Measurements from ENCODE around the gene AP1S3.
"Not testable (repeated sequence)": the region's sequence is repeated elsewhere in the genome, so short reads cannot be mapped to it uniquely, and the experiment has no call there.

AP1S3 gene

GRCh38 chr2:223837287-223838061 lies at the start of gene AP1S3:
TSS of gene AP1S3 (minus strand) at chr2:223837582. CDS start at chr2:223837450, 132 bp downstream.
- DNase-seq (ENCODE audit: low read depth, low spot score) = peak; percentile 31

GRCh38 chr2:223887127-223887526 lies 49.7 kb upstream of the AP1S3 start:
- no peak for DNase-seq (ENCODE audit: low read depth, low spot score)

- no peak for DNase-seq (ENCODE audit: low read depth, low spot score)
Observed at GRCh38 chr2:223886726-223887125, 49.3 kb upstream of the AP1S3 start.

- DNase-seq (ENCODE audit: low read depth, low spot score) = no peak
Observed at GRCh38 chr2:223884399-223884798, 47.0 kb upstream of the AP1S3 start.

DNA sequence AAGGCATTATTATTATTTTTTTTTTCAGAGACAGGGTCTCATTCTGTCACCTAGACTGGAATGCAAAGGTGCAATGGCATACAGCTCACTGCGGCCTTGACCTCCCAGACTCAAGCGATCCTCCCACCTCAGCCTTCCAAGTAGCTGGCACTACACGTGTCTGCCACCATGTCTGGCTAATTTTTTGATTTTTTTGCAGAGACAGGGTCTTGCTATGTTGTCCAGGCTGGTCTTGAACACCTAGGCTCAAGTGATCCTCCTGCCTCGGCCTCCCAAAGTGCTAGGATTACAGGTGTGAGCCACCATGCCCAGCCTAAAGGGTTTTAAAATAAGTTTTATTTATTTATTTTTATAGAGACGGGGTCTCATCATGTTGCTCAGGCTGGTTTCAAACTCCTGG lies 45.3 kb upstream of the AP1S3 start:
- DNase-seq (ENCODE audit: low read depth, low spot score) = no peak

DNA sequence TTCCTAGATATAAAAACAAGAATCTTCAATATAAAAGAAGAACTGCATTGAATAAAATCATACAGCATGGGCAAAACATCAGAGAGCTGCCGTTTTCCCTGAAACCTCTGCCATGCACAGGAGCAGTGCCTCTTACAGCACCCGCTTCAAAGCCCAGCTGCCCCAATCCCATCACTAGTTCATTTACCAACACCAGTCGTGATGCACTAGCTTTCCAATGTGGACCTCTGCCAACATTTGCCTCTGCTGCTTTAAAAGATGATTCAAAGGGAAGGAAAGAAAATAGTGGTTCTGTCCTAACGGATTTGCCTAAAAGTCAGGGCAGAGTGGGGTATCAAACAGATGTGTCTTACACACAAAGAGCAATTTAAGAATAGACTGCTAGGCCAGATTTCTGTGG lies 43.4 kb upstream of the AP1S3 start:
- DNase-seq (ENCODE audit: low read depth, low spot score) = no peak

DNA sequence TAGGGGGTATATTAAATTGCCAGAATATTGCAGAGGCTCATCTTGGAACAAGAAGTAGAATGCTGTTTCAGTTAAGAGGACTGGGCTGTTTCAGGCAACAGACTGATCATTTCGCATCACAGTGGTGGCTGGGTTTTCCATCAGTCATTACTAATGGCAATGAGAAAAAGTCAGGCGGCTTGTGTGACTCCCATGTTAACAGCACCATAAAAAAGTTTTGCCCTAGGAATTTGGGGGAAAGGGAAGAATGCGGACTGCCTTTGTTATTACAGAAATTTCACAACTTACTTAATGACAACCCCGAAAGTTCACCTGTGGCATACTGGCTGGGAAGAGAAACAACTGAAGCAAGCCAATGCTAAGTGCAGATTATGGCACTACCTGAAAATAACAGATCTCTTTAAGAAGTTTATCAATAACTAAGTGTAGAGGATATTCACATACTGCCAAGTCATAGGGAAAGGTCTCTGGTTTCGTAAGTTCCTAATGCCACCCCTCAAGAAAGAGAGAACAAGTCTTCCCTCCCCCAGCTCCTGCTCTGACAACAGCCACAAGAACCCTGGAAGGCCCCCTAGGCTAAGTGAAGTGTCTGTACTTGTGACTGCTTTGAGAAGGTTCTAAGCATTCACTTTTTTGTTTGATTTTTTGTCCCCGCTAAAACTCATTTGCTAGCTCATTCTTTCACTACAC lies 40.5 kb upstream of the AP1S3 start:
- DNase-seq (ENCODE audit: low read depth, low spot score) = no peak

- no peak for DNase-seq (ENCODE audit: low read depth, low spot score)
Observed at GRCh38 chr2:223873672-223874071, 36.3 kb upstream of the AP1S3 start.

DNA sequence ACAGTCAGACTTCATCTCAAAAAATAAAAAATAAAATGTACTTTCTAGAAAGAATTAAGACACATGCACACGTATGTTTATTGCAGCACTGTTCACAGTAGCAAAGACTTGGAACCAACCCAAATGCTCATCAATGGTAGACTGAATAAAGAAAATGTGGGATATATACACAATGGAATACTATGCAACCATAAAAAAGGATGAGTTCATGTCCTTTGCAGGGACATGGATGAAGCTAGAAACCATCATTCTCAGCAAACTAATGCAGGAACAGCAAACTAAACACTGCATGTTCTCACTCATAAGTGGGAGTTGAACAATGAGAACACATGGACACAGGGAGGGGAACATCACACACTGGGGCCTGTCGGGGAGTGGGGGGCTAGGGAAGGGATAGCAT lies 35.4 kb upstream of the AP1S3 start:
- not testable (repeated sequence) for DNase-seq (ENCODE audit: low read depth, low spot score)

GRCh38 chr2:223871661-223872060 lies 34.3 kb upstream of the AP1S3 start:
- not testable (repeated sequence) for DNase-seq (ENCODE audit: low read depth, low spot score)

DNA sequence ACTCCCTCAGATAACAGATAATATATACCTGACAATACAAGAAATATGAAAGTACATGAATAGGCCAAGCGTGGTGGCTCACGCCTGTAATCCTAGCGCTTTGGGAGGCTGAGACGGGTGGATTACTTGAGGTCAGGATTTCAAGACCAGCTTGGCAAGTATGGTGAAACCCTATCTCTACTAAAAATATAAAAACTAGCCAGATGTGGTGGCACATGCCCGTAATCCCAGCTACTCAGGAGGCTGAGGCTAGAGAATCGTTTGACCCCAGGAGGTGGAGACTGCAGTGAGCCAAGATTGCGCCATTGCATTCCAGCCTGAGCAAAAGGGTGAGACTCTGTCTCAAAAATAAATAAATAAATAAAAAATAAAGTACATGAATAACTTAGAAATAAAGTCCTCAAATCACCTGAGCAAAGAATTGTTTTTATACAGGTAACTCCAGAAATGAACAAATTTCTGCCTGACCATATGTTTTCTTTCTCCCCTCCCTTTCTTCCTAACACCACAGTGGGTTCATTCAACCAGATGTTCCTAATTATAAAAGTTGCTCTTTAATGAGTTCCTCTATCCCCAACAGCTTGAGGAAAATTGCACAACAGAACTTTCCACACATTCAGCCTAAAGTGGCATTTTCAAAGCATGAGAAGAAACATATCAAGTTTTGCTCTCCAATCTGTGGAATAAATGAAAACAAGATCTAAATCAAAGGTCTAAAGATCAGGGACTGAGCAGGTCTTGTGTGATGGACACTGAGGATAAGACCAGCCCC lies 33.6 kb upstream of the AP1S3 start:
- DNase-seq (ENCODE audit: low read depth, low spot score) = no peak

- no peak for DNase-seq (ENCODE audit: low read depth, low spot score)
Observed at GRCh38 chr2:223868005-223868404, 30.6 kb upstream of the AP1S3 start.

GRCh38 chr2:223865907-223866508 lies 28.6 kb upstream of the AP1S3 start:
- no peak for DNase-seq (ENCODE audit: low read depth, low spot score)

GRCh38 chr2:223865124-223865523 lies 27.7 kb upstream of the AP1S3 start:
- no peak for DNase-seq (ENCODE audit: low read depth, low spot score)

- DNase-seq (ENCODE audit: low read depth, low spot score) = no peak
Observed at GRCh38 chr2:223863491-223863890, 26.1 kb upstream of the AP1S3 start.

GRCh38 chr2:223860809-223861738 lies 23.7 kb upstream of the AP1S3 start:
- DNase-seq (ENCODE audit: low read depth, low spot score) = no peak

GRCh38 chr2:223859070-223859469 lies 21.7 kb upstream of the AP1S3 start:
- DNase-seq (ENCODE audit: low read depth, low spot score) = no peak

- DNase-seq (ENCODE audit: low read depth, low spot score) = no peak
Observed at GRCh38 chr2:223856584-223856983, 19.2 kb upstream of the AP1S3 start.

DNA sequence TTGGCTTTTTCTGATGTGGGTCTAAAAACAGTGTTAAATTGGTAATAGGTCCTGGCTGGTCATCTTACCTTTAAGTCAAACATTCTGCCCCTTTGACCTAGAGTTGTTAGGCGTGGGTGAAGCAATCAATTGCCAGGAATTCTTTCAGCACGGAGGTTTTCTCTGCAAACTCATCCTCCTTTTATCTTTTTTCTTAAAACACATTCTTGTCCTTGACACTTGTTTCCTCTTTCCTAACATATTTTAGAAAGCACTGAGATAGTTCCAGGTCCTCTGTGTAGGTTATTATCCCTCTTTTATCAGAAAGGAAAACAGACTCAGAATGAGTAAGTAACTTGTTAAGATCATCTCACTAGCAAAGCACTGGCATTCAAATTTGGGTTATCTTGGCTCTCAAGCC lies 18.6 kb upstream of the AP1S3 start:
- DNase-seq (ENCODE audit: low read depth, low spot score) = no peak

GRCh38 chr2:223855426-223855825 lies 18.0 kb upstream of the AP1S3 start:
- DNase-seq (ENCODE audit: low read depth, low spot score) = no peak

DNA sequence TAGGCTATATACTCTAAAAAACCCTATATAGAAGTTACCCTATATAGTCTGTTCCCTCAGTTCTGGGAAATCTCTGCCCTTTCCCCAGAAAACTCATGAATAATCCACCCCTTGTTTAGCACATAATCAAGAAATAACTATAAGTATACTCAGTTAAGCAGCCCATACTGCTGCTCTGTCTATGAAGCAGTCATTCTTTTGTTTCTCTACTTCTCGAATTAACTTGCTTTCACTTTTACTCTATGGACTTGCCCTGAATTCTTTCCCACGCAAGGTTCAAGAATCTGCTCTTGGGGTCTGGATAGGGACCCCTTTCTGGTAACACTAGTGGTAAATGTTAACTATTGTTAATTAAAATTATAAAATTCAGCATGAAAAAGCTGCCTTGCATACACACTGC lies 17.4 kb upstream of the AP1S3 start:
- DNase-seq (ENCODE audit: low read depth, low spot score) = no peak

All from activated naive CD8-positive, alpha-beta T cell treated with anti-CD3 and anti-CD28 coated beads, Interleukin-2, amount 50 U/mL, for 16 hours (primary cell).